ENCODE measurements around the gene RASGEF1C. TPM values are rescaled to one million over a fixed set of nuclear protein-coding genes. Genes with fewer than 3 reads are reported as not detected.
A peak's percentile ranks its signal among the peaks of the same experiment; 100 is the strongest.

The RASGEF1C gene
- total and polyA plus RNA-seq, 2 of the 13 experiments (the other 11 are each of a cell fraction or from before 2014, with no cell fraction given), result not detected

- TF ChIP-seq ZHX1 (CRISPR knock-in tag; IDR thresholded peaks at IDR 0.05; ENCODE audit: low read depth), result peak; percentile 91
- peak; percentile 76 for TF ChIP-seq BHLHE40 (IDR thresholded peaks at IDR 0.05; ENCODE audit: low read length)
- peak; percentile 80 for TF ChIP-seq YEATS4 (CRISPR knock-in tag; IDR thresholded peaks at IDR 0.05; ENCODE audit: borderline replicate concordance)
- peak; percentile 83; the same call in 1 of the 2 replicates for TF ChIP-seq MAF1 (CRISPR knock-in tag; IDR thresholded peaks at IDR 0.05; ENCODE audit: borderline replicate concordance)
- TF ChIP-seq ZKSCAN5 (CRISPR knock-in tag; IDR thresholded peaks at IDR 0.05), result no peak
- TF ChIP-seq STAT5B (CRISPR knock-in tag; IDR thresholded peaks at IDR 0.05), result no peak; the same call in none of the 2 replicates
- TF ChIP-seq DNMT3B (CRISPR knock-in tag; conservative IDR thresholded peaks at IDR 0.05), result 0 out of 2 replicates have a peak, but pooled peaks have one; percentile 81
- TF ChIP-seq ZNF292 (CRISPR knock-in tag; IDR thresholded peaks at IDR 0.05; ENCODE audit: borderline replicate concordance, low read depth), result no peak
- TF ChIP-seq ZNF10 (CRISPR knock-in tag; IDR thresholded peaks at IDR 0.05; ENCODE audit: borderline replicate concordance, low read depth), result no peak
- peak; percentile 99 for TF ChIP-seq ZNF607 (CRISPR knock-in tag; IDR thresholded peaks at IDR 0.05; ENCODE audit: borderline replicate concordance)
- peak; percentile 98; the same call in 1 of the 2 replicates for TF ChIP-seq ZNF354B (CRISPR knock-in tag; IDR thresholded peaks at IDR 0.05)
- TF ChIP-seq HNF4G (IDR thresholded peaks at IDR 0.05; ENCODE audit: borderline replicate concordance, low read depth, low read length), result 0 out of 2 replicates have a peak, but pooled peaks have one; percentile 7
- TF ChIP-seq HNF4G (CRISPR knock-in tag; IDR thresholded peaks at IDR 0.05; ENCODE audit: borderline replicate concordance, low read depth), result 0 out of 2 replicates have a peak, but pooled peaks have one; percentile 38
- 0 out of 2 replicates have a peak, but pooled peaks have one; percentile 55 for TF ChIP-seq ESRRA (CRISPR knock-in tag; IDR thresholded peaks at IDR 0.05; ENCODE audit: low read depth)
- TF ChIP-seq HNRNPUL1 (IDR thresholded peaks at IDR 0.05; ENCODE audit: low read depth, low read length), result no peak
- TF ChIP-seq RXRB (CRISPR knock-in tag; IDR thresholded peaks at IDR 0.05; ENCODE audit: borderline replicate concordance), result peak; percentile 80
- peak; percentile 78; the same call in 1 of the 2 replicates for TF ChIP-seq GFI1 (CRISPR knock-in tag; IDR thresholded peaks at IDR 0.05; ENCODE audit: borderline replicate concordance)
- TF ChIP-seq HDAC6 (IDR thresholded peaks at IDR 0.05; ENCODE audit: low read depth, low read length), result no peak
- TF ChIP-seq ZFP91 (CRISPR knock-in tag; IDR thresholded peaks at IDR 0.05; ENCODE audit: borderline replicate concordance), result peak; percentile 82
- no peak for TF ChIP-seq ZNF20 (CRISPR knock-in tag; IDR thresholded peaks at IDR 0.05)
- TF ChIP-seq SRF (IDR thresholded peaks at IDR 0.05; ENCODE audit: low read depth, low read length), result no peak
- peak; percentile 98 for TF ChIP-seq ZNF83 (CRISPR knock-in tag; IDR thresholded peaks at IDR 0.05; ENCODE audit: borderline replicate concordance)
- TF ChIP-seq ZNF350 (CRISPR knock-in tag; IDR thresholded peaks at IDR 0.05; ENCODE audit: borderline replicate concordance, low read depth), result no peak
- TF ChIP-seq KAT7 (CRISPR knock-in tag; IDR thresholded peaks at IDR 0.05; ENCODE audit: borderline replicate concordance), result 0 out of 2 replicates have a peak, but pooled peaks have one; percentile 44
- TF ChIP-seq KLF11 (CRISPR knock-in tag; IDR thresholded peaks at IDR 0.05), result peak; percentile 96
- TF ChIP-seq EP300 (IDR thresholded peaks at IDR 0.05; ENCODE audit: low read depth in 2 of 2, low read length in 2 of 2), result no peak
- peak; percentile 74; the same call in 1 of the 2 replicates for TF ChIP-seq EP300 (CRISPR knock-in tag; IDR thresholded peaks at IDR 0.05; ENCODE audit: borderline replicate concordance)
These were observed 137.3 kb downstream of the RASGEF1C start, which contains the start of gene RNF130 (continued) for GRCh38 chr5:180071531-180072255.
